AG20443 (cell line): Measurements from ENCODE around the gene ATP6V1C2.
"Not testable (repeated sequence)": the region's sequence is repeated elsewhere in the genome, so short reads cannot be mapped to it uniquely, and the experiment has no call there.

ENCODE experiments used
- DNase-seq: peaks from one replicate; pipeline ENCODE4 v3.0.0; 2012; ENCODE audit warnings: low spot score, mixed read lengths

ATP6V1C2 gene

GRCh38 chr2:10770956-10771750, 49.7 kb downstream of the ATP6V1C2 start:
- no peak for DNase-seq

GRCh38 chr2:10771786-10772185, 50.4 kb downstream of the ATP6V1C2 start:
- no peak for DNase-seq

- DNase-seq, result no peak
Measured at GRCh38 chr2:10772201-10772867, 50.9 kb downstream of the ATP6V1C2 start.

- DNase-seq, result no peak
Measured at GRCh38 chr2:10772868-10773215, 51.4 kb downstream of the ATP6V1C2 start.

- DNase-seq, result no peak
Measured at GRCh38 chr2:10773821-10774341, 52.5 kb downstream of the ATP6V1C2 start.

- no peak for DNase-seq
Measured at GRCh38 chr2:10774394-10774793, 53.0 kb downstream of the ATP6V1C2 start.

- DNase-seq, result no peak
Measured at GRCh38 chr2:10775021-10775780, 53.8 kb downstream of the ATP6V1C2 start.

- DNase-seq, result no peak
Measured at GRCh38 chr2:10775831-10776230, 54.4 kb downstream of the ATP6V1C2 start.

GRCh38 chr2:10776231-10776977, 55.0 kb downstream of the ATP6V1C2 start:
- DNase-seq, result no peak

GRCh38 chr2:10777111-10777841, 55.8 kb downstream of the ATP6V1C2 start:
- no peak for DNase-seq

GRCh38 chr2:10777842-10778723, 56.7 kb downstream of the ATP6V1C2 start:
- DNase-seq, result no peak

- no peak for DNase-seq
Measured at GRCh38 chr2:10778724-10779115, 57.3 kb downstream of the ATP6V1C2 start.

GRCh38 chr2:10779776-10780490, 58.5 kb downstream of the ATP6V1C2 start:
- DNase-seq, result no peak

- no peak for DNase-seq
Measured at GRCh38 chr2:10780491-10780820, 59.0 kb downstream of the ATP6V1C2 start.

GRCh38 chr2:10780821-10781220, 59.4 kb downstream of the ATP6V1C2 start:
- DNase-seq, result not testable (repeated sequence)

GRCh38 chr2:10781746-10782145, 60.3 kb downstream of the ATP6V1C2 start:
- DNase-seq, result no peak

GRCh38 chr2:10783421-10783820, 62.0 kb downstream of the ATP6V1C2 start:
- DNase-seq, result no peak

- DNase-seq, result no peak
Measured at GRCh38 chr2:10784719-10785118, 63.3 kb downstream of the ATP6V1C2 start.

GRCh38 chr2:10785260-10785659, 63.8 kb downstream of the ATP6V1C2 start:
- no peak for DNase-seq
